ENCODE measurements around the gene LGR4. TPM values are rescaled to one million over a fixed set of nuclear protein-coding genes. Genes with fewer than 3 reads are reported as not detected.

The LGR4 gene
- total and polyA plus RNA-seq, 2 experiments from 2014 or later: 14.9 to 59.2 TPM

DNA sequence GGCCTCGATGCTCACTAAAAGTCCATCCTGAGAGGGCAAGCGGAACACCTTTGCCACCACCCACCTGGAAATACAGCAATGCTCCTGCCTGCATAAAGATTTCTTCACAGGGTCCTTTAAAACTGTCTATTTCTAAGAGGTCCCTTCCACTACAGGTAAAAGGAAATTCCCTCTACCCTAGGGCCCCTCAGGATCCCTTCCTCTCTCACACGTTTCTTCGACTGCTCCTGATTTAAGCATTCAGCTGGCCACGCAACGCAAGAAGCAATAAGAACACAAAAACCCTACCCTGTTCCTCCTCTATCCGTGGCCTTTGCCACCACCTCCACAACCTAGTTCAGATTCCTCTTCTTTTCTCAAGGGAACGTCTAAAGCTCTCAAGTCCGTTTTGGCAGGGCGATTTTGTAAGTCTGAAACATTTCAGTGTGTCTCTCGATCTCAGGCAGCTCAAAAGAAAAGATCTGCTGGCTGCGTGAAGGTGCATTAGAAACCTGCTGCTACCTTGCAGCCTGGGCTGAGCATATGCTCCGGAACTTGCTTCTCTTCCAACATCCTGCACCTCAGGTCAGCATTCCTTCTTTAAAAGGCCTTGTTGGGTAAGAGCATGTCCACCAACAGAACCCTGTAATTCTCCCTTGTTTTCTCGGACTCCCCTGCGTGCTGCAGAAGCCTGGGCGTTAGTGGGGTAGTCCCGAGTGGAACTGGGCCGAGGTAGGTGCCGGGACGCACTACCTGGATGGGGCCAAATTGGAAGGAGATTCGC is 1.6 kb downstream of the LGR4 start:
- in situ Hi-C loops (cut with MboI): no loop called here
- Histone ChIP-seq H3F3A (ENCODE audit: insufficient read depth) (peaks cover 40% of the 10 kb centered on the region), H4K20me1 (ENCODE audit: insufficient read depth) (no peaks in the 10 kb centered on the region), H3K9me3 (ENCODE audit: low read depth) (no peaks in the 10 kb centered on the region), H3K4me2 (ENCODE audit: unreplicated experiment) (peak overlapping the region; percentile 85), H3K27me3 (replicated peaks; ENCODE audit: insufficient read depth) (no peaks in the 10 kb centered on the region), H3K9ac (peak overlapping the region; percentile 87), H3K79me2 (ENCODE audit: insufficient read depth) (peaks cover 51% of the 10 kb centered on the region), H3K4me3 (peak overlapping the region; percentile 98), H3K36me3 (ENCODE audit: low read depth) (no peaks in the 10 kb centered on the region), H2AFZ (peak overlapping the region; percentile 63), H3K4me1 (ENCODE audit: insufficient read depth) (peaks cover 31% of the 10 kb centered on the region), H3K9me2 (ENCODE audit: insufficient read depth) (no peaks in the 10 kb centered on the region), H3K27ac (peak overlapping the region; percentile 32)
- TF ChIP-seq EZH2 (IDR thresholded peaks at IDR 0.05; ENCODE audit: insufficient read depth, poor library complexity, severe bottlenecking) (no peak), EZH2phosphoT487 (IDR thresholded peaks at IDR 0.05; ENCODE audit: insufficient read depth, low read depth) (no peak)
- WGBS, 2 experiments (ENCODE audit: low coverage in 1 of 2, low lambda C conversion rate in 2 of 2, missing lambda C conversion rate in 2 of 2): 11 to 16% methylated on average over 21 of the region's 21 CpGs
- peak; percentile 44 for DNase-seq

DNA sequence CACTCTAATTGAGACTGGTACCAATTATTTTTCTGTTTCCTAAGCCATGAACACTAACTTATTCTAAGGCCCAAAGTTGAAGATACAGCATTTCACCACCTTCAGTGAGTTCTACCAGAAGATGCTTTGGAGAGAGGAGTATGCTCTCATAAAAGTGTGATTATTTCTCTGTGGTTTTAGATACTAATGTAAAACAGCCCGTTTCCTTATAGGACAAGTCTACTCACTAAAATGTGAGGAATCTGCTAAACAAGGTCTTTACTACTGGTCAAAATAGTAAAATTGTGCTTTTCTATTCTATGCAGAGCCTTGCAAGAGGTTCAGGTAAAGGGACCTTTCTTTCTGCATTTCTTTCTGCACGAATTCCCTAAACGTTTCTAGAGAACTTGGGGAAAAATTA is 2.4 kb downstream of the LGR4 start:
- Histone ChIP-seq H3K79me2 (ENCODE audit: insufficient read depth) (peaks cover 59% of the 10 kb centered on the region), H3K27ac (peak overlapping the region; percentile 98; the same call in 1 of the 2 replicates), H3K9me2 (ENCODE audit: insufficient read depth) (no peaks in the 10 kb centered on the region), H3K4me3 (peak overlapping the region; percentile 98), H3K4me2 (ENCODE audit: unreplicated experiment) (peak overlapping the region; percentile 85), H3K9me3 (ENCODE audit: low read depth) (no peaks in the 10 kb centered on the region), H4K20me1 (ENCODE audit: insufficient read depth) (no peaks in the 10 kb centered on the region), H2AFZ (no peak overlapping the region), H3K4me1 (ENCODE audit: insufficient read depth) (peaks cover 39% of the 10 kb centered on the region), H3K36me3 (ENCODE audit: low read depth) (no peaks in the 10 kb centered on the region), H3K27me3 (replicated peaks; ENCODE audit: insufficient read depth) (no peaks in the 10 kb centered on the region), H3F3A (ENCODE audit: insufficient read depth) (peaks cover 40% of the 10 kb centered on the region), H3K9ac (peak overlapping the region; percentile 87)
- peak; percentile 48 for DNase-seq
- in situ Hi-C loops (cut with MboI): no loop called here
- WGBS, 2 experiments (ENCODE audit: low coverage in 1 of 2, low lambda C conversion rate in 2 of 2, missing lambda C conversion rate in 2 of 2): 26 to 28% methylated on average over 3 of the region's 3 CpGs
- TF ChIP-seq EZH2phosphoT487 (IDR thresholded peaks at IDR 0.05; ENCODE audit: insufficient read depth, low read depth) (no peak), EZH2 (IDR thresholded peaks at IDR 0.05; ENCODE audit: insufficient read depth, poor library complexity, severe bottlenecking) (no peak)

DNA sequence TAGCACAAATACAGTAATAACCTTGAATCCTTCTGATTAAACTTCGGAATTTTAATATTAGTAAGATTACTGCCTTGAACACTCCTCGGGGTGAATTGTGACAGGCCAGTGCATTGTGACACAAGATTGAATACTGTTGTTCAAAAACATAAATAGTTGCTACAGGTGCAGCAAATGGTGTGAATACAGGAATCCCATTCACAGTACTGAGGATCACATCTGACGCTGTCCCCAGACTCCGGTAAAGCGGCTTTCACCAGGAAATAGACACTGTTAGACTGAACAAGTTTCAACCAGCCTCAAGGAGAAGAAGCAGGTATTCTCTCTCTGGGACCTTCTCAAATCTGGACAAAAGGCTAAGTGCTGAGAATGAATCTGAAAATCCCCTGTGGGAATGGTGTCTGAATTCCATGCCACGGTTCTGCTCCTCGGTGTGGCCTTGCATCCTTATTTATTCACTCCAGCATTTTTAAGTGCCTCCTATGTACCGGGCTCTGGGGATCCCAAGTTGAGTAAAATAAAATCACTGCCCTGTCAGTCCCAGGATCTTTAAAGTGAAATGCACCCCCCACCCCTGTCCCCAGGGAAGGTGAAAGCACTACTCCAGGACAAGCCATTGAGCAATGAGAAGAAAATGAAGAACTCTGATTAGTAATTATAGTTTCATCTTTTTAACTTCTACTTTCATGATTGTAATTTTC is 3.4 kb downstream of the LGR4 start:
- Histone ChIP-seq H4K20me1 (ENCODE audit: insufficient read depth) (no peaks in the 10 kb centered on the region), H2AFZ (no peak overlapping the region), H3K9me3 (ENCODE audit: low read depth) (no peaks in the 10 kb centered on the region), H3K9me2 (ENCODE audit: insufficient read depth) (no peaks in the 10 kb centered on the region), H3K4me1 (ENCODE audit: insufficient read depth) (peaks cover 49% of the 10 kb centered on the region), H3F3A (ENCODE audit: insufficient read depth) (peaks cover 44% of the 10 kb centered on the region), H3K27ac (peak overlapping the region; percentile 98), H3K4me2 (ENCODE audit: unreplicated experiment) (peak overlapping the region; percentile 85), H3K36me3 (ENCODE audit: low read depth) (no peaks in the 10 kb centered on the region), H3K79me2 (ENCODE audit: insufficient read depth) (peaks cover 70% of the 10 kb centered on the region), H3K4me3 (peak overlapping the region; percentile 98), H3K9ac (peak overlapping the region; percentile 87), H3K27me3 (replicated peaks; ENCODE audit: insufficient read depth) (no peaks in the 10 kb centered on the region)
- no peak for TF ChIP-seq EZH2phosphoT487 (IDR thresholded peaks at IDR 0.05; ENCODE audit: insufficient read depth, low read depth)
- TF ChIP-seq EZH2 (IDR thresholded peaks at IDR 0.05; ENCODE audit: insufficient read depth, poor library complexity, severe bottlenecking): no peak
- no peak for DNase-seq
- WGBS, 2 experiments (ENCODE audit: low coverage in 1 of 2, low lambda C conversion rate in 2 of 2, missing lambda C conversion rate in 2 of 2): 77 to 82% methylated on average over 8 of the region's 8 CpGs
- in situ Hi-C loops (cut with MboI): no loop called here

DNA sequence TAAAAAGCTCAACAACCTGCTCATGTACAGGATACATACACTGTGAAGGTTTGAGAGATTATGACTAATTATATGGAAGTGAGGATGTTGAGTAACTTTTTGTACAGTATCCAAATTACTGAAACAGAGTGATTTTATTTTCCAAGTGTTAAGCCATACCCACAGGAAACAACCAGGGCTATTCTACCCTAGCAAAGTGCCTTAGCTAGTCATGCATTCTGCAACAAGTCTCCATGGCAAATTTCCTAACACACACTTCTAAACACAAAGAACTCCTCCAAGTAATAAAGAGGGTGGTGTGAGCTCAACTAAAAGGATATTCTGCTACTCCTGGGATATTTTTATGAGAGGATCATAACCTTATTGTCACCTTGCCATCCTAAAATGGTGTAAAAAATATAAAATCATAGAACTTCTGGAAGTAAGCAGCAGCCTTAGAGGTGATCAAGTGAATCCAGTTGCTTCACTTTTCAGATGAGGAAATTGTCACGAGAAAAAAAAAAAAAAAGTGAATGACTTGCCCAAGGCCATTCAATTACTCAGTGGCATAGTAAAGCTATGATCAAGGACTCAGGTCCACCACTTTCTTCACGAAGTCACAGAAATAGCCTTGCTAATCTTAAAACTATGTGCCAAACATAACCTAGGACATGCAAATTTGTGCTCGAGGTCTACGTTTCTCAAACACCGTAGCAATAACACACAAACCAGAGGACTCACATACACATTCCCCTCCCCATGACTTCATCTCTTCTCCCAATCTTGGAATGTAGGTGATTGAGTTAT is 4.2 kb downstream of the LGR4 start:
- Histone ChIP-seq H3K36me3 (ENCODE audit: low read depth) (no peaks in the 10 kb centered on the region), H3K9ac (peak overlapping the region; percentile 87), H3K9me3 (ENCODE audit: low read depth) (no peaks in the 10 kb centered on the region), H3K27me3 (replicated peaks; ENCODE audit: insufficient read depth) (no peaks in the 10 kb centered on the region), H3F3A (ENCODE audit: insufficient read depth) (peaks cover 48% of the 10 kb centered on the region), H3K4me2 (ENCODE audit: unreplicated experiment) (peak overlapping the region; percentile 85), H2AFZ (no peak overlapping the region), H3K27ac (peak overlapping the region; percentile 98), H4K20me1 (ENCODE audit: insufficient read depth) (no peaks in the 10 kb centered on the region), H3K4me1 (ENCODE audit: insufficient read depth) (peaks cover 53% of the 10 kb centered on the region), H3K4me3 (peak overlapping the region; percentile 98), H3K9me2 (ENCODE audit: insufficient read depth) (no peaks in the 10 kb centered on the region), H3K79me2 (ENCODE audit: insufficient read depth) (peaks cover 77% of the 10 kb centered on the region)
- in situ Hi-C loops (cut with MboI): no loop called here
- TF ChIP-seq EZH2 (IDR thresholded peaks at IDR 0.05; ENCODE audit: insufficient read depth, poor library complexity, severe bottlenecking): no peak
- no peak for TF ChIP-seq EZH2phosphoT487 (IDR thresholded peaks at IDR 0.05; ENCODE audit: insufficient read depth, low read depth)
- peak; percentile 95 for DNase-seq
- WGBS, 2 experiments (ENCODE audit: low coverage in 1 of 2, low lambda C conversion rate in 2 of 2, missing lambda C conversion rate in 2 of 2): 1 to 3% methylated on average over 5 of the region's 5 CpGs
